ENCODE results near the gene KBTBD8. TPM values are rescaled to one million over a fixed set of nuclear protein-coding genes. Genes with fewer than 3 reads are reported as not detected.

Gene KBTBD8
- total and polyA plus RNA-seq, 3 donors from 2014 or later: 8.4 to 12.2 (median 10.0) TPM

DNA sequence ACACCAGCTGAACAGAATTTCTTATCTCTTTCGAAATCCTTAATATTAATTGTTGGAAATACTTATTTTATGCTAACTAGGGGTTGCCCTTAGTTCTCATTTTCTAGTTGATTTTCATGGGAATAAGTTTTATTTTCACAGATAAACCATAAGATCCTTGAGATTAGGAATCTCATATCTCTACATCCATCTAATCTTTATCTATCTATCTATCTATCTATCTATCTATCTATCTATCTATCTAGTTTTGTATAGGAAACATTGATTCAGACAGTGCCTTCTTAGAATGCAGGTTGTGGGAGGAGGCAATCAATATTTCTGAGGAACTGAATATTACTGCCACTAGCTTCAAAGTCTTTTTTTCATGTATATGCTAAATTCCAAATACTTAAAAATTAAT is 3.5 kb upstream of the KBTBD8 start:
- H3K4me3 ChIP-seq: no peak overlapping the region

DNA sequence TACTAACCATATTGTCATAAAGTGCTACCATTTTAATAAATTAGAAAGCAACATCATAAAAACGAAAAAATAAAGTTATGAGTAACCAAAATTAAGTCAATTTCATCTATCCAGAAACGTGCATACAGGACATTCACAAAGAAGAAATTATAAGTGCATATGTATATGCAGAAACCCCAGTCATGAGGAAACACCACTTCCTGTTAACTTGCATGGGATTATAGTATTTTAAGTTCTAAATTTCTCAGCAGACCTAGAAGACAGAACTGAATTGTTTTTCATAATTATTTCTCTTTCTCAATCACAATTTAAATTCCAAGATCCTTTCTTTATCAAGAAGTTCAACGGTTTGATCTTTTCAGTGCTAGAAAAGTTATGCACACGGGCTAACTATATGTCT is 1.4 kb upstream of the KBTBD8 start:
- whole genome bisulfite sequencing, 2 donors: 35 to 41% methylated on average over 4 of the region's 4 CpGs
- Histone ChIP-seq H3K36me3 (ENCODE audit: low read depth, missing control alignments) (no peaks in the 10 kb centered on the region), H3K9me3 (no peaks in the 10 kb centered on the region), H3K27ac (no peak overlapping the region), H3K4me3 (no peak overlapping the region), H3K27me3 (no peaks in the 10 kb centered on the region), H3K4me1 (no peaks in the 10 kb centered on the region)
- intact Hi-C loops (cut with DNase I; ENCODE audit: low total_unique reads): no loop called here
- no peak for DNase-seq
- TF ChIP-seq, protein P1, sequence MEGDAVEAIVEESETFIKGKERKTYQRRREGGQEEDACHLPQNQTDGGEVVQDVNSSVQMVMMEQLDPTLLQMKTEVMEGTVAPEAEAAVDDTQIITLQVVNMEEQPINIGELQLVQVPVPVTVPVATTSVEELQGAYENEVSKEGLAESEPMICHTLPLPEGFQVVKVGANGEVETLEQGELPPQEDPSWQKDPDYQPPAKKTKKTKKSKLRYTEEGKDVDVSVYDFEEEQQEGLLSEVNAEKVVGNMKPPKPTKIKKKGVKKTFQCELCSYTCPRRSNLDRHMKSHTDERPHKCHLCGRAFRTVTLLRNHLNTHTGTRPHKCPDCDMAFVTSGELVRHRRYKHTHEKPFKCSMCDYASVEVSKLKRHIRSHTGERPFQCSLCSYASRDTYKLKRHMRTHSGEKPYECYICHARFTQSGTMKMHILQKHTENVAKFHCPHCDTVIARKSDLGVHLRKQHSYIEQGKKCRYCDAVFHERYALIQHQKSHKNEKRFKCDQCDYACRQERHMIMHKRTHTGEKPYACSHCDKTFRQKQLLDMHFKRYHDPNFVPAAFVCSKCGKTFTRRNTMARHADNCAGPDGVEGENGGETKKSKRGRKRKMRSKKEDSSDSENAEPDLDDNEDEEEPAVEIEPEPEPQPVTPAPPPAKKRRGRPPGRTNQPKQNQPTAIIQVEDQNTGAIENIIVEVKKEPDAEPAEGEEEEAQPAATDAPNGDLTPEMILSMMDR (IDR thresholded peaks at IDR 0.05): no peak
- TF ChIP-seq POLR2A (IDR thresholded peaks at IDR 0.05): no peak

More for the DNA sequence above, 3.5 kb upstream of the KBTBD8 start:
- H3K36me3 ChIP-seq (ENCODE audit: low read depth, missing control alignments): no peaks in the 10 kb centered on the region
- no peaks in the 10 kb centered on the region for H3K9me3 ChIP-seq
- H3K4me1 ChIP-seq: no peaks in the 10 kb centered on the region
- intact Hi-C loops (cut with DNase I; ENCODE audit: low total_unique reads): no loop called here
- DNase-seq: no peak
- no peak overlapping the region for H3K27ac ChIP-seq
- TF ChIP-seq, protein P1 (IDR thresholded peaks at IDR 0.05): no peak
- no peak for TF ChIP-seq POLR2A (IDR thresholded peaks at IDR 0.05)
- no peaks in the 10 kb centered on the region for H3K27me3 ChIP-seq
- WGBS, 2 donors: 91 to 95% methylated on average over 1 of the region's 1 CpG

DNA sequence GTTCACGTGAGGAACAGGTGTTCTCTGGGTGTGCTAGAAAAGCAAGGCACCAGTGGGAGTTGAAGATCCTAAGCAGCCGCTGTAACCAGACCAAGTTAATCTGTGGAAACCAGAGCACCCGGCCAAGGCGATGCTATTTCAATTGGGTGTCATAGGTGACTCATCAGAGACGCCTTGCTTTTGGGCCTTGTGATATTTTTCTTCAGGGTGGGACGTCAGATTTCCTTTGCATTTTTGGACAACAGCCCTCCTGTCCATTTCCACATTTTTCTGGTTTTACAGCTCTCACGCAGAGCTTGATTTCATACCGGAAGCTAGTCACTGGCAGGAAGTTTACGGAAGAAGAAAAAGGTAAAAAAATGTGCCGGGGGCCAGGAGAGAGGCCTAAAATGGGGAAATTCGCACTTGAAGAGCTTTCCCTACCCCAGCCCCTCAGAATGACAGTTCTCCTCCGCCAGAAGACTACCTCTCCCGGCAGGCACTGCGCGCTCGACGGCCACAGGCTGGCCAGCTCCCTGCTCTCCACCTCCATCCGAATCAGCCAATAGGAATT is 471 bp upstream of the KBTBD8 start:
- peak; percentile 25 for DNase-seq
- no peaks in the 10 kb centered on the region for H3K9me3 ChIP-seq
- TF ChIP-seq, protein P1 (IDR thresholded peaks at IDR 0.05): no peak
- no peak for TF ChIP-seq POLR2A (IDR thresholded peaks at IDR 0.05)
- intact Hi-C loops (cut with DNase I; ENCODE audit: low total_unique reads): no loop called here
- 5 to 10% methylated on average over 16 to 18 of the region's 18 CpGs for WGBS, 2 donors
- H3K4me3 ChIP-seq: peak overlapping the region; percentile 33 to 84
- no peaks in the 10 kb centered on the region for H3K36me3 ChIP-seq (ENCODE audit: low read depth, missing control alignments)
- H3K27ac ChIP-seq: peak overlapping the region in 1 of 2 donors; percentile 54
- no peaks in the 10 kb centered on the region for H3K4me1 ChIP-seq
- no peaks in the 10 kb centered on the region for H3K27me3 ChIP-seq

DNA sequence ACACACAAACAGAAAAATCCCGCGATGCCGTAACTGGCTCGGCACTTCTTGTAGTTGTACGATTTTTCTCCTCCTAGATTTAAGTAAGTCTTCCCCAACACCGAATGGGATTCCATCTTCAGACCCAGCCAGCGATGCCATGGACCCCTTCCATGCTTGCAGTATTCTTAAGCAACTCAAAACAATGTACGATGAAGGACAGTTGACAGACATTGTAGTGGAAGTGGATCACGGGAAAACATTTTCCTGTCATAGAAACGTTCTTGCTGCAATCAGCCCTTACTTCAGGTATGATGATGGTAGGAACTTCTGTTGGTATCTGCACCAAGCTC is 763 bp downstream of the KBTBD8 start:
- no peak for TF ChIP-seq POLR2A (IDR thresholded peaks at IDR 0.05)
- TF ChIP-seq, protein P1 (IDR thresholded peaks at IDR 0.05): no peak
- Histone ChIP-seq H3K27ac (peak overlapping the region; percentile 8 to 47), H3K9me3 (no peaks in the 10 kb centered on the region), H3K27me3 (no peaks in the 10 kb centered on the region), H3K4me3 (peak overlapping the region; percentile 79 to 84), H3K36me3 (ENCODE audit: low read depth, missing control alignments) (no peaks in the 10 kb centered on the region), H3K4me1 (no peaks in the 10 kb centered on the region)
- WGBS, 2 donors: 3% methylated on average over 10 of the region's 10 CpGs
- DNase-seq: no peak
- intact Hi-C loops (cut with DNase I; ENCODE audit: low total_unique reads): no loop called here

DNA sequence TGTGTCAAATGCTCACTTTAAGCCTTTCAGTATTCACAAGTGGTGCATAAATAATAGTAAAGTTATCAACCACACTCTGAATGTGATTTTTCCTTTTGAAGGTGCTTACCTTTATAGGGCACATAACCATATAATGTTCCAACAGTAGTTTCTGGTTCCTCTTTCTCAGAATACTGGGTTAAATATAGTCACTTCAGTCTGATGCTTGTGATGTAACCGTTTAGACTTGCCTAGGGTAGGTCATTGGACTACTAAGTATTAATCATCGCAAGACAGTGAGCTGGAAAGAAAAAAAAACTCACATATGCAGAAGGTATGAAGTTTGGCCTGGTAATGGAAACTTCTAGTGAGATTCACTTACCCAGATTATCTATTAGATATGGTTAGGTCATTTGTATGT is 1.9 kb downstream of the KBTBD8 start:
- peak overlapping the region in 1 of 2 donors; percentile 7 for H3K27ac ChIP-seq
- H3K36me3 ChIP-seq (ENCODE audit: low read depth, missing control alignments): no peaks in the 10 kb centered on the region
- no peak overlapping the region for H3K4me3 ChIP-seq
- 63 to 72% methylated on average over 2 of the region's 2 CpGs for WGBS, 2 donors
- no peak for TF ChIP-seq POLR2A (IDR thresholded peaks at IDR 0.05)
- TF ChIP-seq, protein P1 (IDR thresholded peaks at IDR 0.05): no peak
- intact Hi-C loops (cut with DNase I; ENCODE audit: low total_unique reads): no loop called here
- H3K27me3 ChIP-seq: no peaks in the 10 kb centered on the region
- no peak for DNase-seq
- no peaks in the 10 kb centered on the region for H3K9me3 ChIP-seq
- H3K4me1 ChIP-seq: no peaks in the 10 kb centered on the region

All from testis (tissue), 3 donors.